Transverse colon (tissue), 3 donors: ENCODE data around the gene TTC39C.

ENCODE experiments used
- CTCF ChIP-seq, 5 experiments: fragments of 200-600 bp in 3 of 5; fragments of 450-650 bp in 2 of 5; sonication (generic) in 3 of 5; IDR thresholded peaks; 1 replicate in 2 of 5; 2 replicates in 3 of 5; pipeline ENCODE4 v1.5.1; 2016 to 2017; ENCODE audit warnings: antibody characterized with exemption in 5 of 5, inconsistent platforms in 3 of 5, mild to moderate bottlenecking in 2 of 5, moderate library complexity in 1 of 5
- EP300 ChIP-seq: sonication (generic); formaldehyde crosslinking; IDR thresholded peaks from one replicate; pipeline ENCODE4 v1.6.1; 2017; ENCODE audit warnings: antibody characterized with exemption, low read depth

GRCh38 chr18:24014986-24015638, 558 bp downstream of the TTC39C start:
- TF ChIP-seq CTCF (IDR thresholded peaks at IDR 0.05) (no peak), EP300 (no peak)
